GM18858 (cell line): ENCODE measurements around the gene SDHAF1.
"Not testable (repeated sequence)": the region's sequence is repeated elsewhere in the genome, so short reads cannot be mapped to it uniquely, and the experiment has no call there.

ENCODE experiments used
- ATAC-seq: cut with Tn5 transposase; IDR thresholded peaks from one replicate; pipeline ENCODE4 v1.9.1; 2021; ENCODE audit not compliant: unreplicated experiment

SDHAF1 gene

DNA sequence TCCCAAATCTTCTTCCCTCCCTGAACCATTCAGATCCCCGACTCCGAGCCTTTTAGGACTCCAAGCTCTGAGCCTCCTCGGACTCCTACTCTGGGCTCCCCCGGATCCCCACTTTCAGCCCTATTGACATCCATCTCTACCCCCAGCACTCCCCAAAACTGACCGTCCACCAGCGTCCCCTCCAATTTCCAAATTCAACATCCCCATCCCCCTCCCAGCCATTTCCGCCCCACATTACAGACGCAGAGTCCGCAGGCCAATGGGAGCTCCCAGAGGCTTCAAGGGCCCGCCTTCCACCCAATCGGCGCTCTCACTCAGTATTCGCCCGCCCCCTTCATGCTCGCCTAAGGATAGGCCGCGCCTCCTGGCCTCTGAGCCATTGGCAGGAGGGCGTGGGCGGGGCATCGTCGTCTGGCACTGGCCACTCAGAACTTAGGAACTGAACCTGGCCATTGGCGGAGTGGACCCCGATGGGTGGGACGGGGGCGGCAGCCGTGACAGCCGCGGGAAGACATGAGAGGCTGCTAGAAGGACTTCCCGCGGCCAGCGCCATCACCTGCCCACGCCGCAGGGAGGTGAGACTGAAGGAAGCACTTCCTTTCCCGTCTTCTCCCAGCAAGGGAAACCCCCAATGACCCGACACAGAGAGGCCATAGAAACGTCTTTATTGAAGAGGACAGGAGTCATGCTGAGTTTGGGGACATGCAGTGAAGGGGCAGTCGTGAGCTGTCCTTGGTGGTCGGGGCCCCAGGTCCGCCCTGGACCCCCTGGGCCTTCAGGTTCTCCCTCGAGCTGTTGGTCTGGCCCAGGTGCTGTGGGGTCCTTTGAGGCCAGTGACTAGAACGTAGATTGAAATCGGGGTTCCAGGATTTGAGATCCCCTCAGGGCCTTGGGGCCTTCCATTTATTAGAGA is 19.3 kb downstream of the SDHAF1 start, which contains the start of gene ALKBH6:
ALKBH6 (minus strand) TSS at position 202 of the 913 bp plus-strand sequence. CDS start 816 bp downstream, outside the sequence.
- peak; percentile 87 for ATAC-seq

DNA sequence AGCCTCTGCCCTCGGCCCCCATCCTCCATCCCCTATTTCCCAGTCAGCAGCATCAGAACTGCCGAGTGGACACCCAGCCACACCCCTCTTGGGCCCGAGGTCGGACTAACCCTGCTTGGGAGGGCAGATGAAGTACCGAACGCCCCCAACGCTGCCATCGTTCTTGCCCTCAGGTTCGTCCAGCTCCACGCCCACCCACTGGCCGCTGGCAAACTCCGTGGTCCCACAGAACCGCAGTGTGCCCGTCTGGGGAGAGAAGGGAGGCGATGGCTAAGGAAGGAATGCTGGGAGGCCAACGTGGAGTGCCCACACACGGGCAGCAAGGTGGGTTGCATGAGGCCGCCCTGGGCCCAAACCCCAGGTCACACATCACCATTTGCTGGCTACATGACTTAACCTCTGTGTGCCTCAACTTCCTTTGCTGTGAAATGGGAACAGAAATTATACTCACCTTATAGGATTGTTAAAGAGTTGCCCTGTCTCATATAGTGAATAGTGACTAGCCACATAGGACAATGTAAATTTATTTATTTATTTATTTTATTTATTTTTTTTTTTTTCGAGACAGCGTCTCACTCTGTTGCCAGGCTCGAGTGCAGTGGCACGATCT is 24.2 kb downstream of the SDHAF1 start:
- no peak for ATAC-seq

GRCh38 chr19:36023432-36023831 is 28.4 kb downstream of the SDHAF1 start:
- ATAC-seq = no peak

- ATAC-seq = no peak
These were observed 30.6 kb downstream of the SDHAF1 start for GRCh38 chr19:36025541-36025940.

DNA sequence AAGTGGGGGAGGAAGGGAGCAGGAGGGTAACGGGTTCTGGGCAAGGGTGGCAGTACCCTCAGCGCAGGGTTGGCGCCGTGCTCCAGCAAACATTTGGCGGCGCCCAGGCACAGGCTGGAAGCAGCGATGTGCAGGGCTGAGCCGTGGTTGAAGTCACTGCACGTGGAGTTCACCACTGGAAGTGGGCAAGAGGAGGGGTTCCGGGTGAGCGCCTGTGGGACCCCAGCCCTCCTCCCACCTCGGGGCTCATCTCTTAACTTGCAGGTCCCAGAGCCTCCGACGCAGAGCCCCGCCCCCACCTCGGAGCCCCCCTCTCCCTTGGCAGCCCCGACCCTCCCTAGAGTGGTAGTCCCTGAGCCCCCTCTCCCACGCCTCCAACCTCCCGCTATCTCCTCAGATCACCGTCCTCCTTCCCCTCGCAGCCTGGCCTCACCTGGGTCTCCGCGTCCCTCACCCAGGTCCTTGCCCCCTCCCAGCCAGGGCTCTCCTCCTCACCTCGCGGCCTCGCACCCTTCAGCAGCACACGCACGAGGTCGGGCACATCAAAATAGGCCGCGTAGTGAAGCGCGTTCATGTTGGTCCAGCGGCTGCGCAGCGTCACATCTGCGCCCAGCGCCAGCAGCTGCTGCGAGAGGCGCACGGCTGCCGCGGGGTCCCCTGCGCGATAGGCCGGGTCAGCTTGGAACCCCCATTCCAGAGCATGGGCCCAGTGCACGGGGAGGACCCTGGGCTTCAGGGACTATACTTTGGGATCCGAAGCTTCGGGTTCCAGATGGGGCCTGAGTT is 31.3 kb downstream of the SDHAF1 start:
- no peak for ATAC-seq

DNA sequence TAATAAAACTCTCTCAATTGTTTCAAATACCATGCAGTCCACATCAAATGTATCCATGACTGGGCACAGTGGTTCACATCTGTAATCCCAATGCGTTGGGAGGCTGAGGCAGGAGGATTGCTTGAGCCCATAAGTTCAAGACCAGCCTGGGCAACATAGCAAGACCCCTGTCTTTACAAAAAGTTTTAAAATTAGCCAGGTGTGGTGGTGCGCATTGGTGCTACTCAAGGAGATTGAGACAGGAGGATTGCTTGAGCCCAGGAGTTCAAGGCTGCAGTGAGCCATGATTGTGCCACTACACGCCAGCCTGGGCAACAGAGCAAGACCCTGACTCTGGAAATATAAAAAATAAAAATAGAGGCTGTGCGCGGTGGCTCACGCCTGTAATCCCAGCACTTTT is 32.7 kb downstream of the SDHAF1 start:
- no peak for ATAC-seq

DNA sequence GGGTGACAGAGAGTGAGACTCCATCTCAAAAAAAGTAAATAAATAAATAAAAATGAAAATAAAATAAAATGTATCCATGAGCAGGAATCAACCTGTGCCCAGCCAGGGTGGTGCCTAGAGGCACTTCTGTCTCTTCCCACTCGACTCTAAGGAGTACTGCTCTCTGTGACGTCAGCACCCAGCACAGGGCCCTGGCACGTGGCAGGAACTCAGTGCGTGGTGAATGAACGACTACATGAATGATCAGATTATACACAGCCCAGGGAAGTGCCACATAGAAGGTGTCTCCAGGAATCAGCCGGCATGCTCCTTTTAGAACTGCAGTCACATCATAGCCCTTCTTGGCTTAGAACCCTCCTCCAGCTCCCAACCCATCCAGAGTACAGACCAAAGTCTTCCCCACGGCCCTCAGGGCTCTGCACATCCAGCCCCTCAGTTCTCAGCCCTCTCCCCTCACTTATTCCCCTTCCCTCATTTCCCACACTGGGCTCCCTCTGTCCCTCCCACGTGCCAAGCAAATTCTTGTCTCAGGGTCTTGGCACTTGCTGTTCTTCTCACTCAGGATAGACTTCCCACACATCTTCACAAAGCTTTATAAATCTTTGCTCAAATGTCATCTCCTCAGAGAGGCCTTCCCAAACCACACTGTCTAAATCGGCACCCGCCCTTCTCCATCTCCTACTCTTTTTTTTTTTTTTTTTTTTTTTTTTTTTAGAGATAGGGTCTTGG is 33.5 kb downstream of the SDHAF1 start:
- no peak for ATAC-seq

- no peak for ATAC-seq
These were observed 35.5 kb downstream of the SDHAF1 start for GRCh38 chr19:36030264-36031148.

- ATAC-seq = no peak
These were observed 36.3 kb downstream of the SDHAF1 start for GRCh38 chr19:36031308-36031707.

DNA sequence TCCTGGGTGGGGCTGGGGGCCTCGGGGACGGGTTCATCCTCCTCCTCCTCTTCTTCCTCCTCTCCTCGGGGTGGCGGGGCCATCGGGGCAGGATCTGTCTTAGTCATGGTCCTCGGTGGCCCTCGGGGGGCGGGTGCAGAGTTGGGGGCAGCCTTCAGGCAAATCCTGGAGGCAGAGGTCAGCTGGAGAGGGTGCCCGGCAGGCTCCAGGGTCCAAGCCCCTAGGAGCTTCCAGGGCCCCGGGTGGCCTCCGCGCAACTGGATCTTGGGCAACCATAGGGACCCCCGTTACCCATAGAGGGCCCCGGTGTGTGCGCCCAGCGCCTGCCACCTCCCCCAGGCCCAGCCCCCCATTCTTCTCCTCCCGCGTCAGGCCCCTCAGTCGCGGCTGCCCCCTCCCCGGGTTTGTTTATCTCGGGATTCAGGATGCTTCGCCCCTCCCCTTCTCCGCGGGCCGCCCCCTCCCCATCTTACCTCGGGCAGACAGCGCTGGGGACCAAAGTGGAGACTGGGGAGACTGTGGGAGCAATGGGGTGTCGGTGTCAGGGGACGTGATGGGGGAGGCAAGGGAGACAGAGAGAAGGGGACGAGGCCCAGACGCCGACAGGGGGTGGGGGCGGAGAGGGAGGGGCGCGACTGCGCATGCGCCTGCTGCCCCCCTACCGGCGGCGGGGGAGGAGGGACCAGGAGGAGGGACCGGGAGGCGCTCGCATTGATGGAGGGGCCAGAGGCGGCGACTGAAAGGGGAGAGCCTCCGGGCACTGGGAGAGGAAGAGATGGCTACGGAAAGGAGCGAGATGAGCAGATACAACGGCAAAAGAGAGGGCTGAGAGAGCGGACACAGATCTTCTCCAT is 37.5 kb downstream of the SDHAF1 start, which contains the start of gene CLIP3:
CLIP3 (minus strand) TSS at position 623 of the 854 bp plus-strand sequence; CDS start at position 107, 516 bp downstream.
- ATAC-seq = no peak

- ATAC-seq = no peak
These were observed 45.5 kb downstream of the SDHAF1 start for GRCh38 chr19:36040495-36040894.

DNA sequence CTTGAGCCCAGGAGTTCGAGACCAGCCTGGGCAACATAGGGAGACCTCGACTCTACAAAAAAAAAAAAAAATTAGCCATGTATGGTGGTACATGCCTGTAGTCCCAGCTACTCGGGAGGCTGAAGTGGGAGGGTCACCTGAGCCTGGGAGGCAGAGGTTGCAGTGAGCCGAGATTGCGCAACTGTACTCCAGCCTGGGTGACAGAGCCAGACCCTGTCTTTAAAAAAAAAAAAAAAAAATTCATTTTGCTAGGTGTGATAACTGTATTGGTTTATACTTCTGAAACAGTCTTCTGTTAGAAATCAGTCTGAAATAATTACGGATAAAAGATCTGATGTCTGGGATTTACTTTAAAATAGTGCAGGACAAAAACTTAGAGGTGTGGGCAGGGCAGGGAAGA is 46.1 kb downstream of the SDHAF1 start:
- not testable (repeated sequence) for ATAC-seq

DNA sequence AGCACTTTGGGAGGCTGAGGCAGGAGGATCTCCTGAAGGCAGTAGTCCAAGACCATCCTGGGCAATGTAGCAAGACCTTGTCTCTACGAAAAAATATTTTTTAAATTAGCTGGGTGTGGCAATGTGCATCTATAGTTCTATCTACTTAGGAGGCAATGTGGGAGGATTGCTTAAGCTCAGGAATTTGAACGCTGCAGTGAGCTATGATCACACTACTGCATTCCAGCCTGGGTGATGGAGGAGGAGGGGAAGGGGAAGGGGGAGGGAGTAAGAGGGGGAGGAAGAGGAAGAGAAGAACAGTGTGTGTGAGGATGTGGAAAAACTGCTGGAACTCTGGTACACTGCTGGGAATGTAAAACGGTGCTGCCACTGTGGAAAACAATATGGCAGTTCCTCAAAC is 46.8 kb downstream of the SDHAF1 start:
- no peak for ATAC-seq

GRCh38 chr19:36043952-36044351 is 49.0 kb downstream of the SDHAF1 start:
- ATAC-seq = no peak
